GM18519 (cell line): ENCODE results near the gene FKBP2.
A peak's percentile ranks its signal among the peaks of the same experiment; 100 is the strongest.

Source experiments
- ATAC-seq: cut with Tn5 transposase; IDR thresholded peaks from one replicate; pipeline ENCODE4 v1.9.1; 2021; ENCODE audit warnings: mild to moderate bottlenecking, moderate library complexity; ENCODE audit not compliant: unreplicated experiment, low FRiP score

The FKBP2 gene

GRCh38 chr11:64278576-64279190 is 37.8 kb downstream of the FKBP2 start:
- no peak for ATAC-seq

GRCh38 chr11:64281957-64282770 is 41.3 kb downstream of the FKBP2 start:
- no peak for ATAC-seq

- no peak for ATAC-seq
Measured at GRCh38 chr11:64283092-64283491, 42.2 kb downstream of the FKBP2 start.

- ATAC-seq, result peak; percentile 63
Measured at GRCh38 chr11:64284048-64284961, 43.4 kb downstream of the FKBP2 start, which contains the start of gene BAD. Gene BAD, minus strand, starts transcription at chr11:64284665. Its CDS starts 297 bp downstream, at chr11:64284368.

GRCh38 chr11:64284962-64285884 is 44.3 kb downstream of the FKBP2 start, which contains the start of gene GPR137:
Gene GPR137, plus strand, starts transcription at chr11:64285848. Its CDS starts 677 bp downstream, at chr11:64286525.
- peak; percentile 53 for ATAC-seq

- ATAC-seq, result no peak
Measured at GRCh38 chr11:64285885-64286800, 45.2 kb downstream of the FKBP2 start.

GRCh38 chr11:64286801-64287159 is 45.9 kb downstream of the FKBP2 start:
- ATAC-seq, result no peak

- ATAC-seq, result no peak
Measured at GRCh38 chr11:64287676-64288352, 46.9 kb downstream of the FKBP2 start.

GRCh38 chr11:64288353-64288750 is 47.5 kb downstream of the FKBP2 start:
- ATAC-seq, result no peak

GRCh38 chr11:64289002-64289564 is 48.2 kb downstream of the FKBP2 start:
- no peak for ATAC-seq

GRCh38 chr11:64290352-64291261 is 49.7 kb downstream of the FKBP2 start:
- ATAC-seq, result no peak

GRCh38 chr11:64291262-64291751 is 50.4 kb downstream of the FKBP2 start, which contains the start of gene KCNK4:
Gene KCNK4, plus strand, starts transcription at chr11:64291302. Its CDS starts 1,717 bp downstream, at chr11:64293019.
- no peak for ATAC-seq

- ATAC-seq, result no peak
Measured at GRCh38 chr11:64291752-64292459, 51.0 kb downstream of the FKBP2 start.

GRCh38 chr11:64292460-64293254 is 51.8 kb downstream of the FKBP2 start:
- no peak for ATAC-seq
